Smooth muscle cell (in vitro differentiated cells): Measurements from ENCODE around the gene COL18A1. TPM values are rescaled to one million over a fixed set of nuclear protein-coding genes. Genes with fewer than 3 reads are reported as not detected.

Experiments
- DNase-seq: peaks from one replicate; lab custom pipeline; 2025; ENCODE audit not compliant: unreplicated experiment; lab: John Stamatoyannopoulos, UW
- H2AFZ ChIP-seq: fragments of 200-600 bp; sonication (generic); 2 replicates; pipeline ENCODE4 v1.6.0; 2016; ENCODE audit warnings: antibody characterized with exemption, low read depth, mild to moderate bottlenecking
- H3F3A ChIP-seq: fragments of 200-600 bp; sonication (generic); 2 replicates; pipeline ENCODE4 v1.6.0; 2017; ENCODE audit warnings: antibody characterized with exemption, low read depth
- H3K27ac ChIP-seq: fragments of 200-600 bp; sonication (generic); 2 replicates; pipeline ENCODE4 v1.5.1; 2016; ENCODE audit warnings: low read depth, mild to moderate bottlenecking
- H3K27me3 ChIP-seq: fragments of 200-600 bp; sonication (generic); 2 replicates; pipeline ENCODE4 v1.6.1; 2016; ENCODE audit warnings: low read depth, mild to moderate bottlenecking
- H3K36me3 ChIP-seq: fragments of 200-600 bp; sonication (generic); 2 replicates; pipeline ENCODE4 v1.5.1; 2016; ENCODE audit warnings: low read depth
- H3K4me1 ChIP-seq: fragments of 200-600 bp; sonication (generic); 2 replicates; pipeline ENCODE4 v1.5.1; 2016; ENCODE audit warnings: low read depth
- H3K4me2 ChIP-seq: fragments of 200-600 bp; sonication (generic); 2 replicates; pipeline ENCODE4 v1.6.0; 2016; ENCODE audit warnings: mild to moderate bottlenecking
- H3K4me3 ChIP-seq: fragments of 200-600 bp; sonication (generic); 2 replicates; pipeline ENCODE4 v1.5.1; 2016; ENCODE audit warnings: mild to moderate bottlenecking
- H3K79me2 ChIP-seq: fragments of 200-600 bp; sonication (generic); 2 replicates; pipeline ENCODE4 v1.6.0; 2016; ENCODE audit warnings: low read depth, mild to moderate bottlenecking
- H3K9ac ChIP-seq: fragments of 200-600 bp; sonication (generic); 2 replicates; pipeline ENCODE4 v1.6.0; 2016; ENCODE audit warnings: low read depth
- H3K9me3 ChIP-seq: fragments of 200-600 bp; sonication (generic); replicated peaks from 2 replicates; pipeline ENCODE4 v1.5.1; 2016; ENCODE audit warnings: low read depth
- H4K20me1 ChIP-seq: fragments of 200-600 bp; sonication (generic); 2 replicates; pipeline ENCODE4 v1.6.0; 2016; ENCODE audit warnings: low read depth
- WGBS: methylation state at CpG from one replicate; pipeline ENCODE4 v1.1.7; 2016; ENCODE audit warnings: low lambda C conversion rate; 5-methylcytosine and 5-hydroxymethylcytosine counted together
- polyA plus RNA-seq: library from polyadenylated mRNA; unstranded; fragments of >200 nt; fragmentation: Nextera tagmentation; extraction: Ambion mirVana; gene quantifications from 2 replicates; pipeline ENCODE4 v1.2.1, GENCODE V29; 2016
- total RNA-seq: library from RNA; depleted of rRNA; stranded (reverse); fragments of >200 nt; gene quantifications from 2 replicates; pipeline ENCODE4 v1.2.3, GENCODE V29; 2014
- TF ChIP-seq, protein P1 (sequence below): fragments of 200-600 bp; sonication (generic); IDR thresholded peaks from 2 replicates; pipeline ENCODE4 v1.5.1; 2017; ENCODE audit warnings: borderline replicate concordance, mild to moderate bottlenecking, antibody characterized with exemption; ENCODE audit not compliant: insufficient read depth, poor library complexity, severe bottlenecking

COL18A1 gene
- total and polyA plus RNA-seq, 2 experiments from 2014 or later = 192 to 485 TPM

DNA sequence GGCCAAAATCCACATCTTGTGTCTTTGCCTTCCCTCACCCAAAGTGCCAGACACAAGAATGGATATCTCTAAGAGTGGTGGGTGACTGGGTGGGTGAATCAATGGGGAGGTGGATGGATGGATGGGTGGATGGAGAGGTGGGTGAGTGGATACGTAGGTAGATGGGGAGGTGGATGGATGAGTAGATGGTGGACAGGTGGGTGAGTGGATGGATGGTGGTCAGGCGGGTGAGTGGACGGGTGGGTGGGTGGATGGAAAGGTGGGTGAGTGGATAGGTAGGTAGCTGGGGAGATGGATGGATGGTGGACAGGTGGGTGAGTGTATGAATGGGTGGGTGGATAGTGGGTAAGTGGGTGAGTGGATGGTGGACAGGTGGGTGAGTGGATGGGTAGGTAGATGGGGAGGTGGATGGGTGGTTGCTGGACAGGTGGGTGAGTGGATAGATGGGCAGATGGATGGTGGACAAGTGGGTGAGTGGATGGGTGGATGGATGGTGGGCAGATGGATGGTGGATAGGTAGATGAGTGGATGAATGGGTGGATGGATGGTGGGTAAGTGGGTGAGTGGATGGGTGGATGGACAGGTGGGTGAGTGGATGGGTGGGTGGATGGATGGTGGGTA, 103.0 kb downstream of the COL18A1 start:
- no peaks in the 10 kb centered on the region for H3K4me1 ChIP-seq
- no peak for DNase-seq
- no peaks in the 10 kb centered on the region for H3K9me3 ChIP-seq
- TF ChIP-seq, protein P1, sequence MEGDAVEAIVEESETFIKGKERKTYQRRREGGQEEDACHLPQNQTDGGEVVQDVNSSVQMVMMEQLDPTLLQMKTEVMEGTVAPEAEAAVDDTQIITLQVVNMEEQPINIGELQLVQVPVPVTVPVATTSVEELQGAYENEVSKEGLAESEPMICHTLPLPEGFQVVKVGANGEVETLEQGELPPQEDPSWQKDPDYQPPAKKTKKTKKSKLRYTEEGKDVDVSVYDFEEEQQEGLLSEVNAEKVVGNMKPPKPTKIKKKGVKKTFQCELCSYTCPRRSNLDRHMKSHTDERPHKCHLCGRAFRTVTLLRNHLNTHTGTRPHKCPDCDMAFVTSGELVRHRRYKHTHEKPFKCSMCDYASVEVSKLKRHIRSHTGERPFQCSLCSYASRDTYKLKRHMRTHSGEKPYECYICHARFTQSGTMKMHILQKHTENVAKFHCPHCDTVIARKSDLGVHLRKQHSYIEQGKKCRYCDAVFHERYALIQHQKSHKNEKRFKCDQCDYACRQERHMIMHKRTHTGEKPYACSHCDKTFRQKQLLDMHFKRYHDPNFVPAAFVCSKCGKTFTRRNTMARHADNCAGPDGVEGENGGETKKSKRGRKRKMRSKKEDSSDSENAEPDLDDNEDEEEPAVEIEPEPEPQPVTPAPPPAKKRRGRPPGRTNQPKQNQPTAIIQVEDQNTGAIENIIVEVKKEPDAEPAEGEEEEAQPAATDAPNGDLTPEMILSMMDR = no peak
- no peak overlapping the region for H3K4me2 ChIP-seq
- H2AFZ ChIP-seq = no peak overlapping the region
- H3K4me3 ChIP-seq = no peak overlapping the region
- WGBS = 94% methylated on average over 3 of the region's 3 CpGs
- no peaks in the 10 kb centered on the region for H3K79me2 ChIP-seq
- peaks cover 10% of the 10 kb centered on the region for H4K20me1 ChIP-seq
- H3K36me3 ChIP-seq = no peaks in the 10 kb centered on the region
- no peak overlapping the region for H3K27ac ChIP-seq
- no peaks in the 10 kb centered on the region for H3F3A ChIP-seq
- no peak overlapping the region for H3K9ac ChIP-seq
- no peaks in the 10 kb centered on the region for H3K27me3 ChIP-seq

DNA sequence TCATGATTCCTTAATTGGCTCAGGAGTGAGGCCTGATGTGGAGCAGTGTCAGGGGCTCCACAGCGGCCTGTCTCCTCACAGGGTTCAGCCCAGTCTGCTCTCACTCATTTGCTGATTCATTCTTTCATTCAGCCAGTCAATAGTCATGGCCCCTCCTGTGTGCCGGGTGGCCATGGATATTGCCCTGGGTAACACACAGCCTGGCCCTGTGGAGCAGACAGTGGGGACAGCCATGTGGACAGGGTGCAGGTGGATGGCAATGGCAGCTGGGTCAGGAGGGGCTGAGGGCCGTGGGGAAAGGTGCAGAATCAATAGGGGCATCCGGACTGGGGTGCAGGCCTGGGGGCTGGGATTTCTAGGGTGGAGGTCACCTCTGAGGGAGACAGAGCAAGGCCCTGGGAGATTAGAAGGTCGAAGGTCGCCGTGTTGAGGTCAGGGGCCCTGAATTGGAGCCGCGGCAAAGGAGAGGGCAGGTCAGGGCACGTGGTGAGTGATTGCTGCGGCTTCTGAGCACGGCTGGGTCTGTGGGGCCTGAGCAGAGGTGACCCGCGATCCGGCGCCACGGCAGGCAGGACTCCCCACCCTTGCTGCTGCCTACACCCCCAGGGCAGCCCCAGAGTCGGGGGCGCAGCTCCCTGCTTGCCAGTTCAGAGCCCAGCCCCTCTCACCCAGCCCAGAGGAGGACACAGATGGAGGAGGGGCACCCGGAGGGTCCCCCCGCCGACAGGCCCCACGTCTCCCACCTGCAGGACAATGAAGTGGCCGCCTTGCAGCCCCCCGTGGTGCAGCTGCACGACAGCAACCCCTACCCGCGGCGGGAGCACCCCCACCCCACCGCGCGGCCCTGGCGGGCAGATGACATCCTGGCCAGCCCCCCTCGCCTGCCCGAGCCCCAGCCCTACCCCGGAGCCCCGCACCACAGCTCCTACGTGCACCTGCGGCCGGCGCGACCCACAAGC, 103.9 kb downstream of the COL18A1 start:
- H4K20me1 ChIP-seq = peaks cover 19% of the 10 kb centered on the region
- no peaks in the 10 kb centered on the region for H3K27me3 ChIP-seq
- DNase-seq = no peak
- no peak overlapping the region for H3K27ac ChIP-seq
- H3K4me2 ChIP-seq = no peak overlapping the region
- no peak overlapping the region for H3K9ac ChIP-seq
- no peak overlapping the region for H3K4me3 ChIP-seq
- TF ChIP-seq, protein P1 = no peak
- no peaks in the 10 kb centered on the region for H3K36me3 ChIP-seq
- no peaks in the 10 kb centered on the region for H3F3A ChIP-seq
- H2AFZ ChIP-seq = no peak overlapping the region
- 97% methylated on average over 14 of the region's 42 CpGs for WGBS
- H3K79me2 ChIP-seq = no peaks in the 10 kb centered on the region
- H3K9me3 ChIP-seq = no peaks in the 10 kb centered on the region
- H3K4me1 ChIP-seq = no peaks in the 10 kb centered on the region

DNA sequence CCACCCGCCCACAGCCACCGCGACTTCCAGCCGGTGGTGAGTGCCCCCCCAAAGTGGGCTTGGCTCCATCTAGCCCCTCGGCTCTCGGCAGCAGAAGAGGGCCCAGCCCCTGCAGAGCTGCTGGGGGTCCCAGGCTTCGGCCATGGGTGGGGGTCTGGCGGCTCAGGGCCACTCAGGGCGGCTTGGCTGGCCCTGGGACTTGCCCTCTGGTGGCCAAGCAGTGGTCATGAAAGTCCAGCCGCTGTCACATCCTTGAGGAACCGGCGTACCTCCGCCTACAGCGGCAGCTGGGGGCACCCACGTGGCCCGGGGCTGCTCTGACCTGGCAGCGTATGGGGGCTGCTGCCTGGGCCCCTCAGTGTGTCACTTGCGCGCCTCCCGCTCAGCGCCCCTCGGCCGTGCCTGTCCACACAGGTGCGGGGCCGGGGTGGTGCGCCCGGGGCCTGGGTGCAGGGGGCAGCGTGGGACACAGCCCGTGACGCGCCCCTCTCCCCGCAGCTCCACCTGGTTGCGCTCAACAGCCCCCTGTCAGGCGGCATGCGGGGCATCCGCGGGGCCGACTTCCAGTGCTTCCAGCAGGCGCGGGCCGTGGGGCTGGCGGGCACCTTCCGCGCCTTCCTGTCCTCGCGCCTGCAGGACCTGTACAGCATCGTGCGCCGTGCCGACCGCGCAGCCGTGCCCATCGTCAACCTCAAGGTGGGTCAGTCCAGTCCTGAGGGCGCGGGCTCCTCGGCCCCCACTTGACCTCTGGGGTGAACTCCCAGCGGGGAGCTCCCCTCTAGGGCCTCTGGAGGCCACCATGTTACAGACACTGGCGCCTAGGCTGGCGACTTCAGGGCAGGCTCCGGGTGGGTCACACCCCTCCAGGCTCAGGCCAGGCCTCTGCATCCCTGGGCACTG, 104.9 kb downstream of the COL18A1 start:
- Histone ChIP-seq H3K9me3 (no peaks in the 10 kb centered on the region), H3K36me3 (no peaks in the 10 kb centered on the region), H2AFZ (no peak overlapping the region), H3F3A (no peaks in the 10 kb centered on the region), H3K27ac (no peak overlapping the region), H4K20me1 (peaks cover 20% of the 10 kb centered on the region), H3K79me2 (no peaks in the 10 kb centered on the region), H3K4me2 (no peak overlapping the region), H3K4me1 (no peaks in the 10 kb centered on the region), H3K27me3 (no peaks in the 10 kb centered on the region), H3K4me3 (no peak overlapping the region), H3K9ac (no peak overlapping the region)
- TF ChIP-seq, protein P1 = no peak
- no peak for DNase-seq
- 97% methylated on average over 47 of the region's 61 CpGs for WGBS
